HL-60 (cell line): ENCODE data around the gene ZKSCAN5.

ENCODE experiments used
- POLR2AphosphoS5 ChIP-seq: IDR thresholded peaks from 2 replicates; pipeline ENCODE4 v1.6.1; 2012; ENCODE audit warnings: low read depth
- TF ChIP-seq, protein P1 (sequence below): IDR thresholded peaks from one replicate; pipeline ENCODE4 v1.5.1; 2011; ENCODE audit warnings: low read length, control low read depth, inconsistent platforms; ENCODE audit not compliant: insufficient read depth
- TF ChIP-seq, protein P2 (sequence below): IDR thresholded peaks from 2 replicates; pipeline ENCODE4 v1.6.1; 2012; ENCODE audit warnings: low read depth; ENCODE audit not compliant: insufficient replicate concordance

DNA sequence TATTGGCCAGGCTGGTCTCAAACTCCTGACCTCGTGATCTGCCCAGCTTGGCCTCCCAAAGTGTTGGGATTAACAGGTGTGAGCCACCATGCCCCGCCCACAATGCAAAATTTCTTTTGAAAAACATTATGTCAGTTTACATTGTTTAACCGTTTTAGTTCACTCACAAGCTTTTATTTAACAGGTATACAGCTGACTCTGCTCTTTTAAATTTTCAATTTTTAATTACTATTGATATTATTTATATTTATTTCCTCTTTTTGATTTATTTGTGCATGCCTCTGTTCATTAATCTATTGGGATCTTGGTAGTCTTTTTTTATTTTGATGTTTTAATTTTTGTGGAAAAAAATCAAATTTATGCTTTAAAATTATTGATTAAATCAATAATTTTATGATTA, 16.9 kb downstream of the ZKSCAN5 start:
- TF ChIP-seq, protein P1, sequence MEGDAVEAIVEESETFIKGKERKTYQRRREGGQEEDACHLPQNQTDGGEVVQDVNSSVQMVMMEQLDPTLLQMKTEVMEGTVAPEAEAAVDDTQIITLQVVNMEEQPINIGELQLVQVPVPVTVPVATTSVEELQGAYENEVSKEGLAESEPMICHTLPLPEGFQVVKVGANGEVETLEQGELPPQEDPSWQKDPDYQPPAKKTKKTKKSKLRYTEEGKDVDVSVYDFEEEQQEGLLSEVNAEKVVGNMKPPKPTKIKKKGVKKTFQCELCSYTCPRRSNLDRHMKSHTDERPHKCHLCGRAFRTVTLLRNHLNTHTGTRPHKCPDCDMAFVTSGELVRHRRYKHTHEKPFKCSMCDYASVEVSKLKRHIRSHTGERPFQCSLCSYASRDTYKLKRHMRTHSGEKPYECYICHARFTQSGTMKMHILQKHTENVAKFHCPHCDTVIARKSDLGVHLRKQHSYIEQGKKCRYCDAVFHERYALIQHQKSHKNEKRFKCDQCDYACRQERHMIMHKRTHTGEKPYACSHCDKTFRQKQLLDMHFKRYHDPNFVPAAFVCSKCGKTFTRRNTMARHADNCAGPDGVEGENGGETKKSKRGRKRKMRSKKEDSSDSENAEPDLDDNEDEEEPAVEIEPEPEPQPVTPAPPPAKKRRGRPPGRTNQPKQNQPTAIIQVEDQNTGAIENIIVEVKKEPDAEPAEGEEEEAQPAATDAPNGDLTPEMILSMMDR: no peak
- TF ChIP-seq POLR2AphosphoS5: no peak
- TF ChIP-seq, protein P2, sequence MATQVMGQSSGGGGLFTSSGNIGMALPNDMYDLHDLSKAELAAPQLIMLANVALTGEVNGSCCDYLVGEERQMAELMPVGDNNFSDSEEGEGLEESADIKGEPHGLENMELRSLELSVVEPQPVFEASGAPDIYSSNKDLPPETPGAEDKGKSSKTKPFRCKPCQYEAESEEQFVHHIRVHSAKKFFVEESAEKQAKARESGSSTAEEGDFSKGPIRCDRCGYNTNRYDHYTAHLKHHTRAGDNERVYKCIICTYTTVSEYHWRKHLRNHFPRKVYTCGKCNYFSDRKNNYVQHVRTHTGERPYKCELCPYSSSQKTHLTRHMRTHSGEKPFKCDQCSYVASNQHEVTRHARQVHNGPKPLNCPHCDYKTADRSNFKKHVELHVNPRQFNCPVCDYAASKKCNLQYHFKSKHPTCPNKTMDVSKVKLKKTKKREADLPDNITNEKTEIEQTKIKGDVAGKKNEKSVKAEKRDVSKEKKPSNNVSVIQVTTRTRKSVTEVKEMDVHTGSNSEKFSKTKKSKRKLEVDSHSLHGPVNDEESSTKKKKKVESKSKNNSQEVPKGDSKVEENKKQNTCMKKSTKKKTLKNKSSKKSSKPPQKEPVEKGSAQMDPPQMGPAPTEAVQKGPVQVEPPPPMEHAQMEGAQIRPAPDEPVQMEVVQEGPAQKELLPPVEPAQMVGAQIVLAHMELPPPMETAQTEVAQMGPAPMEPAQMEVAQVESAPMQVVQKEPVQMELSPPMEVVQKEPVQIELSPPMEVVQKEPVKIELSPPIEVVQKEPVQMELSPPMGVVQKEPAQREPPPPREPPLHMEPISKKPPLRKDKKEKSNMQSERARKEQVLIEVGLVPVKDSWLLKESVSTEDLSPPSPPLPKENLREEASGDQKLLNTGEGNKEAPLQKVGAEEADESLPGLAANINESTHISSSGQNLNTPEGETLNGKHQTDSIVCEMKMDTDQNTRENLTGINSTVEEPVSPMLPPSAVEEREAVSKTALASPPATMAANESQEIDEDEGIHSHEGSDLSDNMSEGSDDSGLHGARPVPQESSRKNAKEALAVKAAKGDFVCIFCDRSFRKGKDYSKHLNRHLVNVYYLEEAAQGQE: no peak
